Lower leg skin (tissue), 4 donors: ENCODE data around the gene TTLL5. TPM values are rescaled to one million over a fixed set of nuclear protein-coding genes. Genes with fewer than 3 reads are reported as not detected.

Experiments
- DNase-seq, 2 donors: peaks; one replicate each; pipeline ENCODE4 v3.0.0-alpha.2; 2019; ENCODE audit warnings: low spot score in 2 of 2
- H3K4me3 ChIP-seq: fragments of 200-600 bp; sonication (generic); 2 replicates; pipeline ENCODE4 v1.5.1; 2017; ENCODE audit warnings: mild to moderate bottlenecking, low read depth; ENCODE audit not compliant: poor library complexity, severe bottlenecking
- CTCF ChIP-seq, 3 donors: fragments of 450-650 bp; IDR thresholded peaks; one replicate each; pipeline ENCODE4 v1.5.1; 2016; ENCODE audit warnings: antibody characterized with exemption in 3 of 3, mild to moderate bottlenecking in 3 of 3, moderate library complexity in 2 of 3
- POLR2A ChIP-seq, 2 donors: fragments of 450-650 bp; IDR thresholded peaks; one replicate each; pipeline ENCODE4 v1.6.1; 2016 to 2017; ENCODE audit warnings: antibody characterized with exemption in 2 of 2, mild to moderate bottlenecking in 1 of 2, moderate library complexity in 1 of 2
- WGBS, 2 donors: methylation state at CpG; one replicate each; pipeline ENCODE4 v1.1.5; 2018; 5-methylcytosine and 5-hydroxymethylcytosine counted together
- intact Hi-C: fragments of 100-400 bp; cut with DNase I; formaldehyde crosslinking; loops from one replicate; pipeline ENCODE4 v1.15.0; 2023; ENCODE audit warnings: low total_unique reads
- total RNA-seq, 4 donors: library from RNA; depleted of rRNA; stranded (reverse); fragments of >200 nt; gene quantifications; one replicate each; pipeline ENCODE4 v1.1.0, GENCODE V29; 2016

The TTLL5 gene
- total RNA-seq, 4 donors from 2014 or later, result 16.5 to 31.1 (median 18.4) TPM

- intact Hi-C loops, result no loop called here
- H3K4me3 ChIP-seq, result no peak overlapping the region
- 76 to 83% methylated on average over 3 of the region's 3 CpGs for WGBS, 2 donors
- no peak for DNase-seq
- no peak for TF ChIP-seq POLR2A (IDR thresholded peaks at IDR 0.05)
Observed at GRCh38 chr14:75909630-75910029, 248.6 kb downstream of the TTLL5 start.

- H3K4me3 ChIP-seq, result no peak overlapping the region
- no peak for DNase-seq
- TF ChIP-seq POLR2A (IDR thresholded peaks at IDR 0.05) (no peak), CTCF (IDR thresholded peaks at IDR 0.05) (no peak)
- intact Hi-C loops, result no loop called here
- WGBS, 2 donors, result 73 to 76% methylated on average over 2 of the region's 2 CpGs
Observed at GRCh38 chr14:75910048-75910447, 249.0 kb downstream of the TTLL5 start.

- 79 to 80% methylated on average over 7 of the region's 7 CpGs for WGBS, 2 donors
- intact Hi-C loops, result no loop called here
- no peak overlapping the region for H3K4me3 ChIP-seq
- DNase-seq, result no peak
- TF ChIP-seq CTCF (IDR thresholded peaks at IDR 0.05) (no peak), POLR2A (IDR thresholded peaks at IDR 0.05) (no peak)
Observed at GRCh38 chr14:75911883-75912282, 250.8 kb downstream of the TTLL5 start.

- 95 to 96% methylated on average over 2 of the region's 2 CpGs for WGBS, 2 donors
- TF ChIP-seq CTCF (IDR thresholded peaks at IDR 0.05) (no peak), POLR2A (IDR thresholded peaks at IDR 0.05) (no peak)
- intact Hi-C loops, result no loop called here
- no peak for DNase-seq
- H3K4me3 ChIP-seq, result no peak overlapping the region
Observed at GRCh38 chr14:75913183-75913582, 252.1 kb downstream of the TTLL5 start.

GRCh38 chr14:75915045-75915444 lies 254.0 kb downstream of the TTLL5 start:
- TF ChIP-seq POLR2A (IDR thresholded peaks at IDR 0.05) (no peak), CTCF (IDR thresholded peaks at IDR 0.05) (no peak)
- intact Hi-C loops, result no loop called here

GRCh38 chr14:75917322-75917945 lies 256.4 kb downstream of the TTLL5 start:
- intact Hi-C loops, result no loop called here
- TF ChIP-seq CTCF (IDR thresholded peaks at IDR 0.05) (no peak), POLR2A (IDR thresholded peaks at IDR 0.05) (no peak)
- WGBS, 2 donors, result 90 to 91% methylated on average over 10 of the region's 10 CpGs
- no peak for DNase-seq
- no peak overlapping the region for H3K4me3 ChIP-seq

More at GRCh38 chr14:75915045-75915444, 254.0 kb downstream of the TTLL5 start:
- no peak for DNase-seq
- no peak overlapping the region for H3K4me3 ChIP-seq
- 94 to 98% methylated on average over 2 of the region's 2 CpGs for WGBS, 2 donors
